Measurements from ENCODE around the gene CDON.
"Not testable (repeated sequence)": the region's sequence is repeated elsewhere in the genome, so short reads cannot be mapped to it uniquely, and the experiment has no call there.

CDON gene

DNA sequence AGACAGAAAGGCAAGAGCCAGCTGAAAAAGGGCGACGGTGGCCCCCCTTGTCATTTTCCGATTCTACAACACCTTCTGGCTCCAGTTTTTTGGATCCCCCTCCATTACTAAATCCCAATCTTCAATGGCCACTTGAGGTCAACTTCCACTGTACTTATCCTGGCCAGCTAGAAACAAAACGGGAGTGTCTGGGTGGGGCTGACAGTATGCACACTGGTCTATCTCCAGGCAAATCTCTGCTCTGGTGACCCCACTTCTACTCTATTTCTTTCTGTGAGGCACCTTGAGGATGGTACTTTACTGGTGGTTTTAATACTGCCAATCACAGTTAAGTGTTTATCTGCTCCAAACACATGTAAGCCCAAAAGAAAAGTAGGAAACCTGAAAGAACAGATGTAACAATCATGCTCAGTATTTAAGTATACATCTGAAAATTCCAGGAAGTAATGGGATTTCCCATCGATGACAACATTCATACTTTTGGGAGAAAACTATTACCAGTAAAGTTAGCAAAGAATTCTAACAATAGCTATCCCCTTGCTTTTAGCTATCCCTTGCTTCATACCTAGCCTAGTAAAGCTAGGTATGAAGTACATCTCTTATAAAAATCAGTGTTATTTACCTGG is 16.0 kb downstream of the CDON start:
- no peak for DNase-seq

DNA sequence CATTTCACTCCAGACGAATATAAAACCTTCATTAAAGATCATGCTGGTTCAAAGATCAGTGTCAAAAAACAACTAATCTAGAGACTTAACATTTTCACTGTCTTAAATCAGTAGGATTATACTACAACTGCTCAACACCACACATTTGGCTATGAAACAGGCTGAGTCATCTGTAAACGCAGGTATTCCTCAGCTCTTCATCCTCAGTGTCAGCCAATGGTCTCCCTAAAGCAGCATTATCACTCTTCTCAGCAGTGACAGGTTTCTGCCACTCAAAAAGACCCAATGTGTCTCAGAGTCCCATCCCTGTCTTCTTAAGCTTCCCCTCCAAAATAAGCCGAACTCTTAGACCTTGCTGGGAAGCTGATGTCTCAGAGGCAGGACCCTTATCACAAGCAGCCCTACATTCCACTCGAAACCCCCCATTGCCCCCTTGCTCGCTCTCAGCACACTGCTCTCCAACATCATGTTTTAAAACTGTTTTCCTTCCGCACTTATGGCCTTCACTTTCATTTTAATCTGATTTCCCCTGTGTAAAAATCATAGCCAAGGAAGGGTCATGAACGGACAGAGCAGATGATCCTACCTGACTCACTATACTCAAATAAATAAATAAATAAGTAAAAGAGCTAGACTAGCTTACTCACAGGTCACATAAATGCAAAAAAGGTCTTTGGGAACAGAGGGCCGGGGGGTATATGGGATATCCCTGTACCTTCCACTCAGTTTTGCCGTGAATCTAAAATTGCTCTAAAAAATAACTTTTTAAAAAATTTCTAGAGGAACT is 23.0 kb downstream of the CDON start:
- DNase-seq = no peak

GRCh38 chr11:126035718-126036117 is 26.9 kb downstream of the CDON start:
- no peak for DNase-seq

GRCh38 chr11:126034933-126035425 is 27.7 kb downstream of the CDON start:
- no peak for DNase-seq

- no peak for DNase-seq
Measured at GRCh38 chr11:126034039-126034932, 28.4 kb downstream of the CDON start.

- no peak for DNase-seq
Measured at GRCh38 chr11:126032375-126032774, 30.3 kb downstream of the CDON start.

GRCh38 chr11:126029805-126030204 is 32.9 kb downstream of the CDON start:
- no peak for DNase-seq

- DNase-seq = no peak
Measured at GRCh38 chr11:126029237-126029636, 33.4 kb downstream of the CDON start.

DNA sequence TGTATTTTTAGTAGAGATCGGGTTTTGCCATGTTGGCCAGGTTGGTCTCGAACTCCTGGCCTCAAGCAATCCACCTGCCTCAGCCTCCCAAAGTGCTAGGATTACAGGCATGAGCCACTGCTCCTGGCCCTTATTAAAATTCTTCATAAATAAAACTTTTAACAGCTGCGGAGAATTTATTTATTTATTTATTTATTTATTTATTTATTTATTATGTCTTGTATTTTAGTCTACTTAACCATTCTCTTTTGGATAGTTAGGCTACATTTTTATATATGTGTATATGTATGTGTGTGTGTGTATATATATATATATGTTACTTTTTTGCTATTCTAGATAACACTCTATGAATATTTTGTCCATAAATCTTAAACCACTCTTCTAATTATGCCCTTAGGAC is 34.1 kb downstream of the CDON start:
- not testable (repeated sequence) for DNase-seq

DNA sequence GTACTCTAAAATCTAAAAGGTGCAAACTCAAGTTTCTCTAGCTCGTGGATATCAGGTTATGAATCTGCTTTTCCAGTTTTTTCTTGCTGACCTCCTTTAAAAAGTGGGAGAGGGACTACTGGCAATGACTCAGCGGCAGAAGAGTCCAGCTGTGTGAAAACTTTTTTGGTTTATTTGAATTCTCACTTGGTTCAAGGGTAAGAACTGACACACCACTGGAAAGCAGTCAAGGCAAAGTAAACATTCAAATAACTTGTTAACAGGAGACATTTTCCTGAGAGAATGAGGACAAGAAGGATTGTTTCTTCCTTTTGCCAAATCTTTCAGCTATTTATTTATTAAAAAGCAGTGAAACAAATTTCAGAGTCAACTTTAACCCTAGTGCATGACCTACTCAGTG is 36.1 kb downstream of the CDON start:
- no peak for DNase-seq

DNA sequence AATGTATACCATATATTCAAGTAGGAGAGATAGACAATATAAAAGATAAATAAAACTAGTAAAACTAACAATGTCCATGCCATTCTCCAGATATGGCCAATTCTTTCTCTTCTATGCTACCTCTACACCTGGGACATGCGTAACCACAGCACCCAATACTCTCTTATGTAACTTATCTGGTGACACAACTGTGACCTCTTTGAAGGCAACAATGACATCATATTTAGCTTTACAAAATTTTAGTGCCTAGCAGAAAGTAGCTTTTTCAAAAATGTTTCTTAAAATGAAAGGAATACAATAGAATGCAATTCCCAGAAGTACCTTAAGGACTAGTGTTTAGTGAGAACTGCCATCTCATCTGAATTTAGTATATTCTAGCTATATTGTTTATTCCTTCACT is 36.8 kb downstream of the CDON start:
- no peak for DNase-seq

DNA sequence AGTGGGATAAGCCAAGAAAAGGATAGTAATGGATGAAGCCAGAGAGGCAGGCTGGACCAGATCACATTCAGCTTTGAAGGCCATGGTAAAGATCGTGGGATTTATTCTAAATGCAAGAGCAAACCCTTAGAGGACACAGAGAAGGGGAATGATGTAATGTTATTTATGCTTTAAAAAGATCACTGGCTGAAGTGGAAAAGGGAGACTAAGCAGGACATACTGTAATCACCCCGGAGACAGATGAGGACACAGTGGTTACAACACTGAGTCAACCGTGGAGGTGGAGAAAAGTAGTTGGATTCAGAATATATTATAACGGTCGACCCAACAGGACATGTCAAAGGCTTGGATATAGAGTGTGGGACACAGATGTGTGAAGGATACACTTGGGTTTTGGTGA is 38.5 kb downstream of the CDON start:
- no peak for DNase-seq

- DNase-seq = no peak
Measured at GRCh38 chr11:126012852-126013251, 49.8 kb downstream of the CDON start.

- no peak for DNase-seq
Measured at GRCh38 chr11:126011754-126012153, 50.9 kb downstream of the CDON start.

GRCh38 chr11:126011265-126011664 is 51.4 kb downstream of the CDON start:
- DNase-seq = no peak

DNA sequence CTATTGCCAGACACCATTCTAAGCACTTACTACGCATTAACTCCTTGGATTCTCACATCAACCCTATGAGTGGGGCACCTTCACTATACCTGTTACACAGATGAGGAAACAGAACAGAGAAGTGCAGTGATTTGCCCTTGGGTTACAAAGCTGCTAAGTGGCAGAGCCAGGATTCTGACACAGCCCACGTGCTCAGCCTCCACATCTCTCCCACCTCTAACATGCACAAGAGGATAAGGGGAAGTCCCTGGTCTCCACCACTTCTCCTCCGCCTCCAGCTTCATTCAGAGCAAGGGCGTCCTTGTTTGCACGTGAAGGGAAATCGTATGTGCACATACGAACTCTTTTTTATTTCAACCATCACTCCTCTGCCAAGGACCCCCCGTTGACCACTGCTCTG is 53.7 kb downstream of the CDON start:
- no peak for DNase-seq

GRCh38 chr11:126007238-126007637 is 55.4 kb downstream of the CDON start:
- peak; percentile 60 for DNase-seq

GRCh38 chr11:126006068-126006467 is 56.6 kb downstream of the CDON start:
- DNase-seq = no peak

DNA sequence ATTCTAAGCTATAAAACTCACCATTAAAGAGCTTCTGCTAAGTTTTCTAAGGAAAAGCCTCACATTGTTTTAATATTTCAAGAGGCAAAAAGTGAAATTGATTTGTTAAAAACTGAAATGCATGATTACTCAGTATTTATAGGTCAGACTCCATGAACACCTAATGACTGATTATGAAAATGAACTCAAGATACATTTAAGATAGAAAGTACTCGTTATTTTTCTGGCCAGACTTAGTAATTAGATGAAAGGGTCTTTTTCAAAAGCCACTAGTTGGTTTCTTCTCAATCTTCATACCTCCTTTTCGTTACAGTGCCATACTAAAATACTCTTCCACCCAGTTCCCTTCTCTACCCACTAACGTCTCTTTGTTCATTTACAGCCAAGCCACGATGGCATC is 60.5 kb downstream of the CDON start:
- DNase-seq = no peak

- DNase-seq = no peak
Measured at GRCh38 chr11:125999234-125999880, 63.3 kb downstream of the CDON start.

DNA sequence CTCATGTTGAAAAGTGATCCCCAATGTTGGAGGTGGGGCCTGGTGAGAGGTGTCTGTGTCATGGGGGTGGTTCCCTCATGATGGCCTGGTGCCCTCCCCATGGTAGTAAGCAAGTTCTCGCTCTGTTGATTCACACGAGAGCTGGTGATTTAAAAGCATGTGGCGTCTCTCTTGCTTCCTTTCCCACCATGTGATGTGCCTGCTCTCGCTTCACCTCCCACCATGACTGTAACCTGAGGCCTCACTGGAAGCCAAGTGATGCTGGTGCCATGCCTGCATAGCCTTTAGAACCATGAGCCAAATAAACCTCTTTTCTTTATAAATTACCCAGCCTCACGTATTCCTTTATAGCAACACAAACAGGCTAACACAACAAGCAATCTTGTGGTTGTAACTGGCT is 64.4 kb downstream of the CDON start:
- no peak for DNase-seq

GRCh38 chr11:125995313-125995712 is 67.4 kb downstream of the CDON start:
- no peak for DNase-seq

- no peak for DNase-seq
Measured at GRCh38 chr11:125994509-125994908, 68.2 kb downstream of the CDON start.
